Tibial nerve (tissue), 4 donors: ENCODE results near the gene CYTH3. TPM values are rescaled to one million over a fixed set of nuclear protein-coding genes. Genes with fewer than 3 reads are reported as not detected.

ENCODE experiments used
- DNase-seq, 2 donors: peaks; one replicate each; pipeline ENCODE4 v3.0.0-alpha.2; 2019; ENCODE audit warnings: low spot score in 2 of 2
- H3K27ac ChIP-seq, 4 donors: fragments of 200-600 bp; sonication (generic) in 3 of 4; one replicate each; pipeline ENCODE4 v1.5.1; 2017 to 2019; ENCODE audit warnings: mild to moderate bottlenecking in 1 of 4
- H3K27me3 ChIP-seq, 2 donors: fragments of 200-600 bp; sonication (generic) in 1 of 2; one replicate each; pipeline versions ENCODE4 v1.5.1 to v1.6.0; 2017 to 2019
- H3K36me3 ChIP-seq, 3 donors: fragments of 200-600 bp; sonication (generic); one replicate each; pipeline ENCODE4 v1.5.1; 2018 to 2019
- H3K4me1 ChIP-seq, 4 donors: fragments of 200-600 bp; sonication (generic) in 3 of 4; one replicate each; pipeline ENCODE4 v1.5.1; 2017 to 2019
- H3K4me3 ChIP-seq, 4 donors: fragments of 200-600 bp; sonication (generic) in 3 of 4; one replicate each; pipeline ENCODE4 v1.5.1; 2017 to 2019; ENCODE audit warnings: mild to moderate bottlenecking in 1 of 4, moderate library complexity in 1 of 4
- H3K9me3 ChIP-seq, 4 donors: fragments of 200-600 bp; sonication (generic) in 3 of 4; one replicate each; pipeline ENCODE4 v1.5.1; 2017 to 2019
- EP300 ChIP-seq, 2 donors: sonication (generic); formaldehyde crosslinking; IDR thresholded peaks; one replicate each; pipeline ENCODE4 v1.6.1; 2017; ENCODE audit warnings: antibody characterized with exemption in 2 of 2, mild to moderate bottlenecking in 1 of 2
- POLR2A ChIP-seq, 2 donors: fragments of 450-650 bp; IDR thresholded peaks; one replicate each; pipeline ENCODE4 v1.6.1; 2017; ENCODE audit warnings: antibody characterized with exemption in 2 of 2, mild to moderate bottlenecking in 2 of 2, moderate library complexity in 2 of 2
- WGBS, 2 donors: methylation state at CpG; one replicate each; pipeline ENCODE4 v1.1.5; 2018; 5-methylcytosine and 5-hydroxymethylcytosine counted together
- total RNA-seq, 4 donors: library from RNA; depleted of rRNA; stranded (reverse); fragments of >200 nt; gene quantifications; one replicate each; pipeline ENCODE4 v1.1.0, GENCODE V29; 2016
- TF ChIP-seq, protein P1 (sequence below), 5 experiments: fragments of 200-600 bp in 3 of 5; fragments of 450-650 bp in 2 of 5; sonication (generic) in 3 of 5; IDR thresholded peaks; one replicate each; pipeline ENCODE4 v1.5.1; 2016 to 2019; ENCODE audit warnings: antibody characterized with exemption in 5 of 5, mild to moderate bottlenecking in 3 of 5, moderate library complexity in 2 of 5

CYTH3 gene
- total RNA-seq, 4 donors from 2014 or later = 49.2 to 61.2 (median 53.2) TPM

DNA sequence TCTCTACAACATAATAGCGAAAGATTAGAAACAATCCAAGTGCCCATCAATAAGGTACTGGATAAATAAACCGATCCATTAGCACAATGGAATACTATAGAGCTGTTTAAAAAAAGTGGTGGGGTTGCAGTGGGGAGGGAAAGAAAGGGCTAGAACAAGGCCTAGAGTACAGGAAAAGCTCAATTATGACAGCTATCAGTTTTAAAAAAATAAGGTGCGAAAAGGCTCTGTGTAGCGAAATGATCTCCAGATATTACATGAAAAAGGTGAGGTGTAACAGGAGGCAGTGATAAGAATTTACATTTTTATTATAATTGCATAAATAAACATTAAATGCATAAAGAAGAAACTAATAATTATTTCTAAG lies 30.8 kb downstream of the CYTH3 start:
- H3K36me3 ChIP-seq = no peaks in the 10 kb centered on the region
- H3K27ac ChIP-seq = no peak overlapping the region
- H3K27me3 ChIP-seq = no peaks in the 10 kb centered on the region
- no peak for DNase-seq
- H3K4me1 ChIP-seq = peaks cover 0 to 13% (median 2%) of the 10 kb centered on the region in 4 donors
- 96 to 97% methylated on average over 4 of the region's 4 CpGs for WGBS, 2 donors
- H3K4me3 ChIP-seq = no peak overlapping the region
- no peaks in the 10 kb centered on the region for H3K9me3 ChIP-seq
- TF ChIP-seq POLR2A (IDR thresholded peaks at IDR 0.05) (no peak), EP300 (IDR thresholded peaks at IDR 0.05) (no peak)
- TF ChIP-seq, protein P1, sequence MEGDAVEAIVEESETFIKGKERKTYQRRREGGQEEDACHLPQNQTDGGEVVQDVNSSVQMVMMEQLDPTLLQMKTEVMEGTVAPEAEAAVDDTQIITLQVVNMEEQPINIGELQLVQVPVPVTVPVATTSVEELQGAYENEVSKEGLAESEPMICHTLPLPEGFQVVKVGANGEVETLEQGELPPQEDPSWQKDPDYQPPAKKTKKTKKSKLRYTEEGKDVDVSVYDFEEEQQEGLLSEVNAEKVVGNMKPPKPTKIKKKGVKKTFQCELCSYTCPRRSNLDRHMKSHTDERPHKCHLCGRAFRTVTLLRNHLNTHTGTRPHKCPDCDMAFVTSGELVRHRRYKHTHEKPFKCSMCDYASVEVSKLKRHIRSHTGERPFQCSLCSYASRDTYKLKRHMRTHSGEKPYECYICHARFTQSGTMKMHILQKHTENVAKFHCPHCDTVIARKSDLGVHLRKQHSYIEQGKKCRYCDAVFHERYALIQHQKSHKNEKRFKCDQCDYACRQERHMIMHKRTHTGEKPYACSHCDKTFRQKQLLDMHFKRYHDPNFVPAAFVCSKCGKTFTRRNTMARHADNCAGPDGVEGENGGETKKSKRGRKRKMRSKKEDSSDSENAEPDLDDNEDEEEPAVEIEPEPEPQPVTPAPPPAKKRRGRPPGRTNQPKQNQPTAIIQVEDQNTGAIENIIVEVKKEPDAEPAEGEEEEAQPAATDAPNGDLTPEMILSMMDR (IDR thresholded peaks at IDR 0.05) = no peak

DNA sequence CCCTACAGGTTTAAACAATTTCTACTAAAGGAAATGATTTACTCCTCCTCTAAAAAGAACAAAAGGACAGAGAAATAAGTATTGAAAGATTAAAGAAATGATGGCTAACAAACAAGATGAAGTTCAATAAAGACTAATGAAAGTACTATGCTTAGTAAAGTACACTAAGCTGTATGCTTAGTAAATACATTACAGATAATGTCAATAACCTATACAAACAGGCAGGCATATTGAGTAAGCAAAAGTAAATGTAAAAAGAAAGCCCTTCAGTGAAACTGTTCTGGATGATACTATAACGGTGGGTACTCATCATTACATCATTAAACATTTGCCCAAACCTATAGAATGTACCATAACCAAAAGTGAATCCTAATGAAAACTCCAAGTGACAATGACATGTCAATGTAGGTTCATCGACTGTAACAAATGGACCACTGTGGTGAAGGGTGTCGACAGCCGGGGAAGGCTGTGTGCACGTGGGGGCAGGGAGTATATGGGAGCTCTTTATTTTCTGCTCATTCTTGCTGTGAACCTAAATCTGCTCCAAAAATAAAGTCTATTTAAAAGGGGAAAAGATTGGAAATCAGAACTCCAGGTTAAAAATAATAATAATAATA lies 34.0 kb downstream of the CYTH3 start:
- no peak overlapping the region for H3K27ac ChIP-seq
- 62 to 68% methylated on average over 5 of the region's 5 CpGs for WGBS, 2 donors
- H3K36me3 ChIP-seq = no peaks in the 10 kb centered on the region
- no peak overlapping the region for H3K4me3 ChIP-seq
- no peak for TF ChIP-seq EP300 (IDR thresholded peaks at IDR 0.05)
- no peak for TF ChIP-seq POLR2A (IDR thresholded peaks at IDR 0.05)
- TF ChIP-seq, protein P1 (IDR thresholded peaks at IDR 0.05) = no peak
- no peaks in the 10 kb centered on the region for H3K9me3 ChIP-seq
- H3K27me3 ChIP-seq = no peaks in the 10 kb centered on the region
- DNase-seq = no peak
- H3K4me1 ChIP-seq = peaks cover 0 to 13% (median 0%) of the 10 kb centered on the region in 4 donors

- DNase-seq = no peak
- Histone ChIP-seq H3K9me3 (no peaks in the 10 kb centered on the region), H3K27ac (no peak overlapping the region), H3K4me1 (peaks cover 0 to 20% (median 3%) of the 10 kb centered on the region in 4 donors), H3K36me3 (no peaks in the 10 kb centered on the region), H3K27me3 (no peaks in the 10 kb centered on the region), H3K4me3 (no peak overlapping the region)
- 80 to 87% methylated on average over 3 of the region's 3 CpGs for WGBS, 2 donors
- TF ChIP-seq POLR2A (IDR thresholded peaks at IDR 0.05) (no peak), EP300 (IDR thresholded peaks at IDR 0.05) (no peak)
- TF ChIP-seq, protein P1 (IDR thresholded peaks at IDR 0.05) = no peak
These were observed 34.7 kb downstream of the CYTH3 start for GRCh38 chr7:6237730-6238129.

DNA sequence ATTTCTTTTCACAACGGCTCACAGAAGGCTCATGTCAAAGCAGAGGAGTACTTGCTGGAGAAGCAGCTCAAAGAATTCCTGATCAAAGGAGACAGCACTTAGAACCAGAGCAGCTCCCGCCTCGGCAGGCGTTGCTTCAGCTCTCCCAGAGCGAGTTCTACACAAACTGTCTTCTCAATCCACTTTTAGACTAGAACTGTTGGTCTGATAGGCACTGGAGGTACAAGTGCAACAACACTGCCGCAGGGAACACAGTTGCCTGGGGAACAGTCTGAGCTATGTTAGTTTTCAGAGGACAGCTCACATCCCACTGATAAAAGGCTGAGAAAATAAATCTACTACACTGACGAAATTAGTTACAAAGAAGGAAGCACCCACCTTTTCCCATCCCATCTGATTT lies 35.4 kb downstream of the CYTH3 start:
- WGBS, 2 donors = 77 to 83% methylated on average over 7 of the region's 7 CpGs
- no peaks in the 10 kb centered on the region for H3K36me3 ChIP-seq
- TF ChIP-seq POLR2A (IDR thresholded peaks at IDR 0.05) = no peak
- TF ChIP-seq, protein P1 (IDR thresholded peaks at IDR 0.05) = no peak
- no peak for TF ChIP-seq EP300 (IDR thresholded peaks at IDR 0.05)

DNA sequence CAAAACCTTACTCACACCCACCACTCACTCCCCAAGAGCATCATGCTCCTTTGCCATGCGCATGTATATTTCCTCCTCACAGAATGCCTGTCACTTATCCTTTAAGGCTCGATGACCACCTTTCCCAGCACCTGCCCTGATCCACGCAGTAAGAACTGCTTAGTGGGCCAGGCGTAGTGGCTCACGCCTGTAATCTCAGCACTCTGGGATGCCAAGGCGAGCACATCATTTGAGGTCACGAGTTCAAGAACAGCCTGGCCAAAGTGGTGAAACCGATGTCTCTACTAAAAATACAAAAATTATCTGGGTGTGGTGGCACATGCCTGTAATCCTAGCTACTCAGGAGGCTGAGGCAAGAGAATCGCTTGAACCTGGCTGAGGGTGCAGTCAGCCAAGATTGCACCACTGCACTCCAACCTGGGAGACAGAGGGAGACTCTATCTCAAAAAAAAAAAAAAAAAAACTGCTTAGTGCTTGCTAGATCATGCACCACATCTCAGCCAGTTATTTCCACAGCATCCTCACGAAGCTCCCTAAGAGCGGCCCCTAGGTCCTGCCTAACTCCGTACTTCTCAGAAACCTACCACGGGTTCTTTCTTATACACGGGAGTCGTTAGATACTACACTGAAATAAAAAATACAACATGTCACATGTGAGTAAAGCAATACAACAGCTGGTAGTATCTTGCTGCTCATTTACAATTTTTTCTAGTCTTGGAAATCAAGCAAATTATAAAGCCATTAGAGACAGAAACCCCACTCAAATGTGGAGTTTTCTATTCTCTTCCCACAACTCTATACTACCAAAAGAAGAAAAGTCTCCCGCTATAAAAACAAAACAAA lies 37.2 kb downstream of the CYTH3 start:
- Histone ChIP-seq H3K4me3 (no peak overlapping the region), H3K9me3 (no peaks in the 10 kb centered on the region), H3K27ac (no peak overlapping the region), H3K36me3 (no peaks in the 10 kb centered on the region), H3K4me1 (peaks cover 0 to 45% (median 7%) of the 10 kb centered on the region in 4 donors), H3K27me3 (no peaks in the 10 kb centered on the region)
- DNase-seq = no peak
- TF ChIP-seq, protein P1 (IDR thresholded peaks at IDR 0.05) = no peak
- TF ChIP-seq EP300 (IDR thresholded peaks at IDR 0.05) = no peak
- TF ChIP-seq POLR2A (IDR thresholded peaks at IDR 0.05) = no peak
- WGBS, 2 donors = 84 to 86% methylated on average over 16 of the region's 16 CpGs

More for the DNA sequence above, 35.4 kb downstream of the CYTH3 start:
- H3K9me3 ChIP-seq = no peaks in the 10 kb centered on the region
- peaks cover 0 to 27% (median 6%) of the 10 kb centered on the region in 4 donors for H3K4me1 ChIP-seq
- H3K27ac ChIP-seq = no peak overlapping the region
- H3K4me3 ChIP-seq = no peak overlapping the region
- no peaks in the 10 kb centered on the region for H3K27me3 ChIP-seq
- no peak for DNase-seq
